Inferior parietal cortex (tissue), 1 donor: ENCODE results near the gene ATF6B.
"Not testable (repeated sequence)": the region's sequence is repeated elsewhere in the genome, so short reads cannot be mapped to it uniquely, and the experiment has no call there.

Source experiments
- DNase-seq: peaks from one replicate; pipeline ENCODE4 v3.0.0-alpha.2; 2016; ENCODE audit errors: extremely low spot score

Gene ATF6B

GRCh38 chr6:32107406-32107805, 20.6 kb downstream of the ATF6B start:
- DNase-seq, result no peak

- DNase-seq, result no peak
Measured at GRCh38 chr6:32105433-32105832, 22.6 kb downstream of the ATF6B start.

- no peak for DNase-seq
Measured at GRCh38 chr6:32102255-32102654, 25.8 kb downstream of the ATF6B start.

- DNase-seq, result not testable (repeated sequence)
Measured at GRCh38 chr6:32100251-32100650, 27.8 kb downstream of the ATF6B start.

- no peak for DNase-seq
Measured at GRCh38 chr6:32097364-32097763, 30.7 kb downstream of the ATF6B start.

GRCh38 chr6:32096394-32097258, 31.4 kb downstream of the ATF6B start:
- DNase-seq, result no peak

GRCh38 chr6:32096087-32096393, 32.0 kb downstream of the ATF6B start:
- no peak for DNase-seq

- no peak for DNase-seq
Measured at GRCh38 chr6:32095338-32096086, 32.5 kb downstream of the ATF6B start.

GRCh38 chr6:32092760-32093497, 35.1 kb downstream of the ATF6B start:
- DNase-seq, result peak; percentile 32

GRCh38 chr6:32089082-32089828, 38.8 kb downstream of the ATF6B start:
- DNase-seq, result no peak

- DNase-seq, result no peak
Measured at GRCh38 chr6:32088487-32089049, 39.5 kb downstream of the ATF6B start.

- DNase-seq, result peak; percentile 30
Measured at GRCh38 chr6:32087574-32088486, 40.2 kb downstream of the ATF6B start.

GRCh38 chr6:32086661-32087573, 41.1 kb downstream of the ATF6B start:
- no peak for DNase-seq

- no peak for DNase-seq
Measured at GRCh38 chr6:32085759-32086459, 42.1 kb downstream of the ATF6B start.

GRCh38 chr6:32084780-32085179, 43.3 kb downstream of the ATF6B start:
- no peak for DNase-seq

GRCh38 chr6:32083812-32084768, 44.0 kb downstream of the ATF6B start:
- no peak for DNase-seq

- no peak for DNase-seq
Measured at GRCh38 chr6:32082935-32083334, 45.1 kb downstream of the ATF6B start.
